ENCODE data around the gene TMEM54.

GRCh38 chr1:32889731-32890278, 11.4 kb downstream of the TMEM54 start:
- TF ChIP-seq, protein P1, sequence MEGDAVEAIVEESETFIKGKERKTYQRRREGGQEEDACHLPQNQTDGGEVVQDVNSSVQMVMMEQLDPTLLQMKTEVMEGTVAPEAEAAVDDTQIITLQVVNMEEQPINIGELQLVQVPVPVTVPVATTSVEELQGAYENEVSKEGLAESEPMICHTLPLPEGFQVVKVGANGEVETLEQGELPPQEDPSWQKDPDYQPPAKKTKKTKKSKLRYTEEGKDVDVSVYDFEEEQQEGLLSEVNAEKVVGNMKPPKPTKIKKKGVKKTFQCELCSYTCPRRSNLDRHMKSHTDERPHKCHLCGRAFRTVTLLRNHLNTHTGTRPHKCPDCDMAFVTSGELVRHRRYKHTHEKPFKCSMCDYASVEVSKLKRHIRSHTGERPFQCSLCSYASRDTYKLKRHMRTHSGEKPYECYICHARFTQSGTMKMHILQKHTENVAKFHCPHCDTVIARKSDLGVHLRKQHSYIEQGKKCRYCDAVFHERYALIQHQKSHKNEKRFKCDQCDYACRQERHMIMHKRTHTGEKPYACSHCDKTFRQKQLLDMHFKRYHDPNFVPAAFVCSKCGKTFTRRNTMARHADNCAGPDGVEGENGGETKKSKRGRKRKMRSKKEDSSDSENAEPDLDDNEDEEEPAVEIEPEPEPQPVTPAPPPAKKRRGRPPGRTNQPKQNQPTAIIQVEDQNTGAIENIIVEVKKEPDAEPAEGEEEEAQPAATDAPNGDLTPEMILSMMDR (IDR thresholded peaks at IDR 0.05): no peak
- no peak for TF ChIP-seq POLR2A (IDR thresholded peaks at IDR 0.05)
